ENCODE measurements around the gene TUT1. TPM values are rescaled to one million over a fixed set of nuclear protein-coding genes. Genes with fewer than 3 reads are reported as not detected.
"Not testable (repeated sequence)": the region's sequence is repeated elsewhere in the genome, so short reads cannot be mapped to it uniquely, and the experiment has no call there.

TUT1 gene
- total RNA-seq, result 38.7 and 40.7 TPM in 2 replicates

GRCh38 chr11:62591448-62592145 is at the start of gene TUT1:
TUT1 (minus strand) TSS chr11:62591523; CDS start chr11:62591485, 38 bp downstream.
- intact Hi-C loops (cut with micrococcal nuclease), result loop anchor here (1.0 to 5.0 kb wide), 17 partner anchors 8 to 1651 kb away; partner anchors contain the start of genes AHNAK, C11orf98, CSKMT and EEF1G
- Mint-ChIP-seq H3K36me3 (ENCODE audit: low read depth) (peaks cover 44% of the 10 kb centered on the region), H3K4me1 (ENCODE audit: low read depth) (peaks cover 48% of the 10 kb centered on the region), H3K27me3 (ENCODE audit: insufficient read depth) (no peaks in the 10 kb centered on the region), H3K27ac (peak within 1 kb of the TSS; percentile 91), H3K4me3 (peak within 1 kb of the TSS; percentile 99), H3K9me3 (no peaks in the 10 kb centered on the region)
- peak; percentile 96 for DNase-seq (ENCODE audit: low spot score)

GRCh38 chr11:62632492-62632891 is 41.2 kb upstream of the TUT1 start:
- peaks cover 68% of the 10 kb centered on the region for H3K36me3 Mint-ChIP-seq (ENCODE audit: low read depth)
- no peaks in the 10 kb centered on the region for H3K9me3 Mint-ChIP-seq
- H3K27me3 Mint-ChIP-seq (ENCODE audit: insufficient read depth), result no peaks in the 10 kb centered on the region
- intact Hi-C loops (cut with micrococcal nuclease), result no loop called here
- no peak overlapping the region for H3K27ac Mint-ChIP-seq
- no peak overlapping the region for H3K4me3 Mint-ChIP-seq
- peaks cover 20% of the 10 kb centered on the region for H3K4me1 Mint-ChIP-seq (ENCODE audit: low read depth)
- DNase-seq (ENCODE audit: low spot score), result no peak

GRCh38 chr11:62627713-62628112 is 36.4 kb upstream of the TUT1 start:
- DNase-seq (ENCODE audit: low spot score), result no peak
- H3K27ac Mint-ChIP-seq, result no peak overlapping the region
- H3K27me3 Mint-ChIP-seq (ENCODE audit: insufficient read depth), result no peaks in the 10 kb centered on the region
- no peak overlapping the region for H3K4me3 Mint-ChIP-seq
- no peaks in the 10 kb centered on the region for H3K9me3 Mint-ChIP-seq
- H3K36me3 Mint-ChIP-seq (ENCODE audit: low read depth), result peaks cover 62% of the 10 kb centered on the region
- H3K4me1 Mint-ChIP-seq (ENCODE audit: low read depth), result no peaks in the 10 kb centered on the region
- intact Hi-C loops (cut with micrococcal nuclease), result no loop called here

GRCh38 chr11:62622476-62623089 is 31.3 kb upstream of the TUT1 start:
- Mint-ChIP-seq H3K27me3 (ENCODE audit: insufficient read depth) (no peaks in the 10 kb centered on the region), H3K36me3 (ENCODE audit: low read depth) (peaks cover 38% of the 10 kb centered on the region)

GRCh38 chr11:62621567-62622470 is 30.5 kb upstream of the TUT1 start, which contains the start of gene B3GAT3:
B3GAT3 (minus strand) TSS chr11:62621986; CDS start chr11:62621947, 39 bp downstream.
- Mint-ChIP-seq H3K36me3 (ENCODE audit: low read depth) (peaks cover 35% of the 10 kb centered on the region), H3K27ac (peak within 1 kb of the TSS; percentile 96), H3K4me3 (peak within 1 kb of the TSS; percentile 95), H3K9me3 (no peaks in the 10 kb centered on the region), H3K4me1 (ENCODE audit: low read depth) (peaks cover 25% of the 10 kb centered on the region), H3K27me3 (ENCODE audit: insufficient read depth) (no peaks in the 10 kb centered on the region)
- DNase-seq (ENCODE audit: low spot score), result peak; percentile 96
- intact Hi-C loops (cut with micrococcal nuclease), result loop anchor here (1.0 to 5.0 kb wide), 8 partner anchors 10 to 220 kb away; partner anchors contain the start of genes C11orf98, CSKMT, EML3 and GANAB

More at GRCh38 chr11:62622476-62623089, 31.3 kb upstream of the TUT1 start:
- peaks cover 25% of the 10 kb centered on the region for H3K4me1 Mint-ChIP-seq (ENCODE audit: low read depth)
- H3K9me3 Mint-ChIP-seq, result no peaks in the 10 kb centered on the region
- peak overlapping the region; percentile 96 for H3K27ac Mint-ChIP-seq
- intact Hi-C loops (cut with micrococcal nuclease), result loop anchor here (1.0 to 5.0 kb wide), 8 partner anchors 10 to 220 kb away; partner anchors contain the start of genes C11orf98, CSKMT, EML3 and GANAB
- peak overlapping the region; percentile 82 for H3K4me3 Mint-ChIP-seq
- DNase-seq (ENCODE audit: low spot score), result no peak

- intact Hi-C loops (cut with micrococcal nuclease), result loop anchor here (5.0 kb wide), 1 partner anchor 221 kb away; no protein-coding TSS in a partner anchor
- Mint-ChIP-seq H3K4me1 (ENCODE audit: low read depth) (peaks cover 25% of the 10 kb centered on the region), H3K9me3 (no peaks in the 10 kb centered on the region), H3K27me3 (ENCODE audit: insufficient read depth) (no peaks in the 10 kb centered on the region), H3K27ac (peak overlapping the region; percentile 92), H3K4me3 (peak overlapping the region; percentile 95), H3K36me3 (ENCODE audit: low read depth) (peaks cover 35% of the 10 kb centered on the region)
- no peak for DNase-seq (ENCODE audit: low spot score)
Observed at GRCh38 chr11:62621027-62621566, 29.8 kb upstream of the TUT1 start.

GRCh38 chr11:62616957-62617356 is 25.6 kb upstream of the TUT1 start:
- H3K27ac Mint-ChIP-seq; H3K9me3 Mint-ChIP-seq; H3K4me3 Mint-ChIP-seq; intact Hi-C loops (cut with micrococcal nuclease); DNase-seq (ENCODE audit: low spot score); H3K27me3 Mint-ChIP-seq (ENCODE audit: insufficient read depth): not testable (repeated sequence)
- peaks cover 24% of the 10 kb centered on the region for H3K36me3 Mint-ChIP-seq (ENCODE audit: low read depth)
- H3K4me1 Mint-ChIP-seq (ENCODE audit: low read depth), result peaks cover 35% of the 10 kb centered on the region

- Mint-ChIP-seq H3K27ac (no peak overlapping the region), H3K27me3 (ENCODE audit: insufficient read depth) (no peaks in the 10 kb centered on the region)
- intact Hi-C loops (cut with micrococcal nuclease), result no loop called here
Observed at GRCh38 chr11:62615521-62615920, 24.2 kb upstream of the TUT1 start.

GRCh38 chr11:62614275-62614674 is 23.0 kb upstream of the TUT1 start:
- Mint-ChIP-seq H3K36me3 (ENCODE audit: low read depth) (peaks cover 18% of the 10 kb centered on the region), H3K4me1 (ENCODE audit: low read depth) (peaks cover 34% of the 10 kb centered on the region), H3K4me3 (peak overlapping the region; percentile 72), H3K9me3 (no peaks in the 10 kb centered on the region), H3K27ac (peak overlapping the region; percentile 86), H3K27me3 (ENCODE audit: insufficient read depth) (no peaks in the 10 kb centered on the region)
- intact Hi-C loops (cut with micrococcal nuclease), result loop anchor here (5.0 kb wide), 1 partner anchor 138 kb away; the partner anchor contains the start of gene ZBTB3
- no peak for DNase-seq (ENCODE audit: low spot score)

More at GRCh38 chr11:62615521-62615920, 24.2 kb upstream of the TUT1 start:
- DNase-seq (ENCODE audit: low spot score), result no peak
- peaks cover 16% of the 10 kb centered on the region for H3K36me3 Mint-ChIP-seq (ENCODE audit: low read depth)
- no peaks in the 10 kb centered on the region for H3K9me3 Mint-ChIP-seq
- peaks cover 27% of the 10 kb centered on the region for H3K4me1 Mint-ChIP-seq (ENCODE audit: low read depth)
- H3K4me3 Mint-ChIP-seq, result no peak overlapping the region

GRCh38 chr11:62613291-62613778 is 22.0 kb upstream of the TUT1 start:
- H3K4me1 Mint-ChIP-seq (ENCODE audit: low read depth), result peaks cover 32% of the 10 kb centered on the region

GRCh38 chr11:62612366-62613290 is 21.3 kb upstream of the TUT1 start, which contains the start of the genes EML3 and ROM1:
EML3 (minus strand) TSS chr11:62612775; CDS start chr11:62612457, 318 bp downstream.
ROM1 (plus strand) TSS chr11:62613257; CDS start chr11:62613282, 25 bp downstream.
- Mint-ChIP-seq H3K4me3 (peak within 1 kb of the TSS; percentile 96), H3K4me1 (ENCODE audit: low read depth) (peaks cover 32% of the 10 kb centered on the region), H3K9me3 (no peaks in the 10 kb centered on the region), H3K27me3 (ENCODE audit: insufficient read depth) (no peaks in the 10 kb centered on the region), H3K27ac (peak within 1 kb of the TSS; percentile 97), H3K36me3 (ENCODE audit: low read depth) (peaks cover 21% of the 10 kb centered on the region)
- peak; percentile 85 for DNase-seq (ENCODE audit: low spot score)
- intact Hi-C loops (cut with micrococcal nuclease), result loop anchor here (1.0 to 5.0 kb wide), 6 partner anchors 10 to 140 kb away; partner anchors contain the start of genes C11orf98, CSKMT, GANAB and INTS5

More at GRCh38 chr11:62613291-62613778, 22.0 kb upstream of the TUT1 start:
- DNase-seq (ENCODE audit: low spot score), result no peak
- intact Hi-C loops (cut with micrococcal nuclease), result loop anchor here (2.0 to 5.0 kb wide), 2 partner anchors 51 to 139 kb away; partner anchors contain the start of genes C11orf98, CSKMT and ZBTB3
- Mint-ChIP-seq H3K36me3 (ENCODE audit: low read depth) (peaks cover 14% of the 10 kb centered on the region), H3K9me3 (no peaks in the 10 kb centered on the region), H3K27ac (peak overlapping the region; percentile 83), H3K27me3 (ENCODE audit: insufficient read depth) (no peaks in the 10 kb centered on the region), H3K4me3 (peak overlapping the region; percentile 63)
